Skin of body (tissue), 2 donors: ENCODE measurements around the gene FETUB. TPM values are rescaled to one million over a fixed set of nuclear protein-coding genes. Genes with fewer than 3 reads are reported as not detected.
A peak's percentile ranks its signal among the peaks of the same experiment; 100 is the strongest.

Experiments used
- DNase-seq: peaks from one replicate; lab custom pipeline; 2025; lab: John Stamatoyannopoulos, UW
- total RNA-seq: library from RNA; depleted of rRNA; stranded (reverse); fragments of >200 nt; gene quantifications from one replicate; pipeline ENCODE4 v1.2.3, GENCODE V29; 2014

Gene FETUB
- total RNA-seq, 1 donor from 2014 or later: 0.49 TPM

- DNase-seq: no peak
These were observed 27.2 kb upstream of the FETUB start, which contains the start of gene AHSG for GRCh38 chr3:186612721-186613636. Gene AHSG, plus strand, starts transcription at chr3:186613060. Its CDS starts 82 bp downstream, at chr3:186613142.

GRCh38 chr3:186613637-186614265 lies 26.4 kb upstream of the FETUB start:
- no peak for DNase-seq

- no peak for DNase-seq
These were observed 26.0 kb upstream of the FETUB start for GRCh38 chr3:186614266-186614596.

GRCh38 chr3:186614597-186615483 lies 25.4 kb upstream of the FETUB start:
- peak; percentile 52 for DNase-seq

- DNase-seq: no peak
These were observed 23.9 kb upstream of the FETUB start for GRCh38 chr3:186616299-186616617.

- peak; percentile 45 for DNase-seq
These were observed 22.9 kb upstream of the FETUB start for GRCh38 chr3:186617036-186617946.

GRCh38 chr3:186618318-186618938 lies 21.8 kb upstream of the FETUB start:
- no peak for DNase-seq

GRCh38 chr3:186619787-186620212 lies 20.4 kb upstream of the FETUB start:
- no peak for DNase-seq

GRCh38 chr3:186620213-186621092 lies 19.7 kb upstream of the FETUB start:
- no peak for DNase-seq

- no peak for DNase-seq
These were observed 18.1 kb upstream of the FETUB start for GRCh38 chr3:186621894-186622650.

- DNase-seq: no peak
These were observed 17.4 kb upstream of the FETUB start for GRCh38 chr3:186622651-186623310.

- no peak for DNase-seq
These were observed 15.6 kb upstream of the FETUB start for GRCh38 chr3:186624598-186624997.

- no peak for DNase-seq
These were observed 14.6 kb upstream of the FETUB start for GRCh38 chr3:186625600-186626042.

GRCh38 chr3:186626254-186626847 lies 13.8 kb upstream of the FETUB start:
- no peak for DNase-seq

GRCh38 chr3:186627852-186628414 lies 12.3 kb upstream of the FETUB start:
- no peak for DNase-seq

GRCh38 chr3:186628756-186629155 lies 11.4 kb upstream of the FETUB start:
- no peak for DNase-seq

- DNase-seq: no peak
These were observed 9.1 kb upstream of the FETUB start for GRCh38 chr3:186630950-186631641.
